Kidney (tissue), 14 donors: ENCODE data around the gene SHC4. TPM values are rescaled to one million over a fixed set of nuclear protein-coding genes. Genes with fewer than 3 reads are reported as not detected.
"Not testable (repeated sequence)": the region's sequence is repeated elsewhere in the genome, so short reads cannot be mapped to it uniquely, and the experiment has no call there.

Experiments
- DNase-seq, 5 donors: peaks; one replicate each; pipeline ENCODE4 v3.0.0-alpha.2; 2013 to 2020
- FAIRE-seq: peaks from 2 replicates; lab custom pipeline; 2012; peaks lifted over from hg19 to GRCh38; lab: Jason Lieb, UNC
- H3K27ac ChIP-seq, 2 donors: one replicate each; pipeline ENCODE4 v1.7.0; 2013; ENCODE audit warnings: low read depth in 2 of 2, low read length in 2 of 2, inconsistent platforms in 1 of 2
- H3K27me3 ChIP-seq: one replicate; pipeline ENCODE4 v1.7.1; 2013; ENCODE audit warnings: low read length, inconsistent platforms; ENCODE audit not compliant: control insufficient read depth, insufficient read depth
- H3K36me3 ChIP-seq, 3 donors: one replicate each; pipeline versions ENCODE4 v1.7.0 to v1.7.1; 2013; ENCODE audit warnings: low read length in 3 of 3, control low read depth in 1 of 3, inconsistent platforms in 1 of 3; ENCODE audit not compliant: insufficient read depth in 3 of 3, control insufficient read depth in 2 of 3
- H3K4me1 ChIP-seq, 3 donors: one replicate each; pipeline versions ENCODE4 v1.7.0 to v1.7.1; 2013; ENCODE audit warnings: low read length in 3 of 3, inconsistent platforms in 1 of 3, low read depth in 1 of 3; ENCODE audit not compliant: control insufficient read depth in 2 of 3, insufficient read depth in 2 of 3
- H3K4me3 ChIP-seq, 3 donors: one replicate each; pipeline versions ENCODE4 v1.7.0 to v1.8.1; 2013; ENCODE audit warnings: low read length in 3 of 3, control low read depth in 1 of 3, inconsistent platforms in 1 of 3
- H3K9ac ChIP-seq, 3 donors: one replicate each; pipeline versions ENCODE4 v1.7.0 to v1.7.1; 2013; ENCODE audit warnings: low read length in 3 of 3, control low read depth in 1 of 3, inconsistent platforms in 1 of 3
- H3K9me3 ChIP-seq, 3 donors: one replicate each; pipeline versions ENCODE4 v1.7.0 to v1.7.1; 2013; ENCODE audit warnings: low read length in 3 of 3, control low read depth in 1 of 3, inconsistent platforms in 1 of 3; ENCODE audit not compliant: control insufficient read depth in 2 of 3, insufficient read depth in 1 of 3
- CTCF ChIP-seq: IDR thresholded peaks from 3 replicates; pipeline ENCODE4 v1.5.1; 2012; ENCODE audit warnings: mild to moderate bottlenecking, moderate library complexity, borderline replicate concordance; ENCODE audit not compliant: insufficient read depth; ENCODE audit errors: extremely low read depth
- intact Hi-C: fragments of 100-400 bp; cut with DNase I; formaldehyde crosslinking; loops from one replicate; pipeline ENCODE4 v1.11.1; 2022
- polyA plus RNA-seq: library from polyadenylated mRNA; stranded (reverse); fragments of 350-450 nt; fragmentation: Illumina TruSeq; extraction: RNeasy Lipid Tissue Mini Kit (QIAGEN cat#74804); gene quantifications from one replicate; pipeline ENCODE4 v1.2.3, GENCODE V29; 2014; ENCODE audit warnings: low read depth, low replicate concordance; ENCODE audit not compliant: insufficient read depth
- total RNA-seq: library from RNA; stranded (reverse); fragmentation: NEBNext Ultra II Directional; extraction: Animal tissue kit (Norgen Biotek cat#: 25700); gene quantifications from one replicate; pipeline ENCODE4 v1.2.1, GENCODE V29; 2021
- donor health status: control.
- donor health status: control.
- donor health status: control.
- donor health status: control.
- donor health status: control.
- donor health status: DM: yes; HTN: yes; CAD: no.
- donor health status: Normal renal cell carcinoma (clear cell type).

SHC4 gene
- total and polyA plus RNA-seq, 2 donors from 2014 or later, result 0.47 to 0.50 TPM

DNA sequence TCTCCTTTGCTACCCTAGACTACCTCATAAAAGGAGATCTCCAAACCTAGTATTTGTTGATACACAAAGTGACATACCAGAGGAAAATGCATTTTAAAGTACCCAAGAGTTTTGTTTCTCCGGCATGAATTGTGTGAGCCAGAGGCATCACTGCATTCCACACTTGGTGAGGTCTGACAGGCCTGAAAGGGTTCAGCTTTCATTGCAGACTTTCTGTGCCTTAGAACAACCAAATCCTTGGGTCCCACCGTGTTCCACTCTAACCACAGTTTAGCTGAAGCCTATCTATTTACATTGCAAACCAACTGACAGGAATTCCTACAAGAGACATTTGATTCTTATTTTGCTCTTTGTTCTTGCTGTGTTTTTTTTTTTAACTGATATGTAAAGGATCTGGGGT is 106.8 kb downstream of the SHC4 start:
- Histone ChIP-seq H3K4me1 (peaks cover 0 to 5% (median 2%) of the 10 kb centered on the region in 3 donors), H3K27ac (no peak overlapping the region), H3K27me3 (no peaks in the 10 kb centered on the region), H3K4me3 (no peak overlapping the region), H3K9me3 (no peaks in the 10 kb centered on the region), H3K9ac (no peak overlapping the region), H3K36me3 (no peaks in the 10 kb centered on the region)
- FAIRE-seq (no peak), DNase-seq (peak in 1 of 5 donors; percentile 46)
- no peak for TF ChIP-seq CTCF
- intact Hi-C loops, result no loop called here

DNA sequence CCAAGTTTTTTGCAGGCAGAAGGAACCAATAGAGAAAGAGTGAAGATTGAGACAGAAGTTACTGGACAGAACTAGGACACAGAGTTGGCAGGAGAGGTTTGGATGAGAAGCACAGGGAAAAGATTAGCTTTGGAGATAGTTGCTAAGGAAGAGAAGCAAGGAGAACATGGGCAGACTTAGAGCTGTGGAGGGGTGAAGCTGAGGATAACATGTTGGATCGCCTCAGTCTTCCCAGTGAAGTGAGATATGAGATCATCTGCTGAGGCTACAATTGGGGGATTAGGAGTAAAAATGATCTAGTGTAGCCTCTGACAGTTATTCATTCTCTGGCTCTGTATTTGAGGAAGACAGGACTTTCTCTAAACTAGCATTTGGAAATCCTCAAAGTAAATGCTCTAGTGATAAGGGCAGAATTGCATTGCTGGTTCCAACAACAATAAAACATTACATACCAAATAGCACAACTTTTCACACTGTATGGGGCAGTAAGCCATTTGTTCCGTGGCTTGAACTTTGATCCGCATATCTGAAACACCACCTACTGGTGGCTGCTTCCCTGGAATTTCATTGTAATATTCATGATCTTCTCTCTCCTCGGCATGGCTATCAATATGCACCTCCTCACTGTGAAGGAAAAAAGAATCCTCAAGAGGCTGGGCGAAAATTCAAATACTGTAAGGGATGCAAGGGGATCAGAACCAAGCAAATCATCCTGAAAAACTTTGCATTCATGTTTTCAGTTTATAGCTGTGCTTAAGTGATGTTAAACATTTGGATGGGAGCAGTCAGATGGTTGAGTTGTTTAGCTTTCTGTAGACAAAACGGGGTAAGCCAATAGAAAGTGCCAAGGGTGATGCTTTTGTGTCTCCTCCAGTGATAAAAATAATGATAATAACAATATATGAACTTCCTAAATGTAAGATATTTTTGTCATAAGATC is 107.9 kb downstream of the SHC4 start:
- intact Hi-C loops, result no loop called here
- peak in 3 of 5 donors; percentile 34 to 90 (median 64) for DNase-seq
- Histone ChIP-seq H3K27me3 (no peaks in the 10 kb centered on the region), H3K4me1 (peaks cover 0 to 5% (median 2%) of the 10 kb centered on the region in 3 donors), H3K9me3 (no peaks in the 10 kb centered on the region), H3K27ac (no peak overlapping the region), H3K36me3 (no peaks in the 10 kb centered on the region), H3K4me3 (peak overlapping the region in 1 of 3 donors; percentile 18), H3K9ac (peak overlapping the region in 1 of 3 donors; percentile 16)
- TF ChIP-seq CTCF, result peak; percentile 51
- FAIRE-seq, result no peak

DNA sequence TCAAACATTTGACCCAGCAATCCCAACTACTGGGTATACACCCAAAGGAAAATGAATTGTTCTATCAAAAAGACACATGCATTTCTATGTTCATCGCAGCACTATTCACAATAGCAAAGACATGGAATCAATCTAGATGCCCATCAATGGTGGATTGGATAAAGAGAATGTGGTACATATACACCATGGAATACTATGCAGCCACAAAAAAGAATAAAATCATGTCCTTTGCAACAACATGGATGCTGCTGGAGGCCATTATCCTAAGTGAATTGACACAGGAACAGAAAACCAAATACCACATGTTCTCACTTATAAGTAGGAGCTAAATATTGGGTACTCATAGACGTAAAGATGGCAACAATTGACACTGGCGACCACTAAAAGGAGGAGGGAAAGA is 109.3 kb downstream of the SHC4 start:
- H3K27me3 ChIP-seq, H3K36me3 ChIP-seq, H3K4me1 ChIP-seq, H3K4me3 ChIP-seq, FAIRE-seq, H3K9me3 ChIP-seq, DNase-seq, intact Hi-C loops, H3K27ac ChIP-seq, H3K9ac ChIP-seq: not testable (repeated sequence)

DNA sequence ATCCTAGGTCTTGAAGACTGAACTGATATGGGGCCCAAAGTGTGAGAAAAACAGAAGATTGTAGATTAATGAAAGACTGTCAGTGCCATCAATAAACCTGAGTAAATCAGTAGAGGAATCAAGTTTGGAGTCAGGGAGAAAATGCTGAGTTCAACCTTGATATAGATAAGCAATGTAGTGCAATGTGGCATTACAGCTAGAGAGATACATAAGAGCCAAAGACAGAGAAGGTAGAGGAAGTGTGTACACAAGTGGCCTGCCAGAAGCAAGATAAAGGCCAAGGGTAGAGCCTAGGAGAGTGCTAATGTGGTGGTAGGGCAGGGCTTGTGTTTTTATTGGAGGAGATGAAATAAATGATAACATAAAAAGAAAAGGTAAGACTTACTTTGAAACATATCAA is 111.8 kb downstream of the SHC4 start:
- H3K27ac ChIP-seq, result no peak overlapping the region
- H3K4me1 ChIP-seq, result peaks cover 0 to 5% (median 2%) of the 10 kb centered on the region in 3 donors
- H3K4me3 ChIP-seq, result no peak overlapping the region
- no peaks in the 10 kb centered on the region for H3K27me3 ChIP-seq
- DNase-seq (no peak), FAIRE-seq (no peak)
- H3K9ac ChIP-seq, result no peak overlapping the region
- intact Hi-C loops, result no loop called here
- H3K9me3 ChIP-seq, result no peaks in the 10 kb centered on the region
- no peak for TF ChIP-seq CTCF
- H3K36me3 ChIP-seq, result no peaks in the 10 kb centered on the region
